HG02623 (cell line): ENCODE data around the gene MNT.
A peak's percentile ranks its signal among the peaks of the same experiment; 100 is the strongest.

Source experiments
- ATAC-seq: cut with Tn5 transposase; IDR thresholded peaks from one replicate; pipeline ENCODE4 v1.9.1; 2021; ENCODE audit warnings: moderate library complexity; ENCODE audit not compliant: unreplicated experiment

Gene MNT

DNA sequence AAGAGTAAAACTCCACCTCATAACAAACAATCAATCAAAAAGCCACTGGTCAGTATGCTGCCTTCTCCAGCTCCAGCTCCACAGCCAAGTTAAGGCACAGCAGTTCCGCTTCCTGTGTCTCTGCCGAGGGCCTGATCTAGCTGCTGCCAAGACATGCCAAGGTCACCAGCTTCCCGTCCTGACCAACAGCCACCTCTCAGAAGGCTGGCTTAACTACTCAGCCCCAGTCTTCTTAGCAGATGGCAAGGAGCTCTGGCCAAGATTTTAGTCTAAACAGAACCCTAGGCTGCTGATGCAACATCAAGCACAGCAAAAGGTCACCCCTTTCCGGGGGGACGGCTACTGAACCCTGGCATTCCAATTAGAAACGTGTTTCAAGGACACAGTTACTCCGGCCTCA is 17.7 kb upstream of the MNT start:
- no peak for ATAC-seq

DNA sequence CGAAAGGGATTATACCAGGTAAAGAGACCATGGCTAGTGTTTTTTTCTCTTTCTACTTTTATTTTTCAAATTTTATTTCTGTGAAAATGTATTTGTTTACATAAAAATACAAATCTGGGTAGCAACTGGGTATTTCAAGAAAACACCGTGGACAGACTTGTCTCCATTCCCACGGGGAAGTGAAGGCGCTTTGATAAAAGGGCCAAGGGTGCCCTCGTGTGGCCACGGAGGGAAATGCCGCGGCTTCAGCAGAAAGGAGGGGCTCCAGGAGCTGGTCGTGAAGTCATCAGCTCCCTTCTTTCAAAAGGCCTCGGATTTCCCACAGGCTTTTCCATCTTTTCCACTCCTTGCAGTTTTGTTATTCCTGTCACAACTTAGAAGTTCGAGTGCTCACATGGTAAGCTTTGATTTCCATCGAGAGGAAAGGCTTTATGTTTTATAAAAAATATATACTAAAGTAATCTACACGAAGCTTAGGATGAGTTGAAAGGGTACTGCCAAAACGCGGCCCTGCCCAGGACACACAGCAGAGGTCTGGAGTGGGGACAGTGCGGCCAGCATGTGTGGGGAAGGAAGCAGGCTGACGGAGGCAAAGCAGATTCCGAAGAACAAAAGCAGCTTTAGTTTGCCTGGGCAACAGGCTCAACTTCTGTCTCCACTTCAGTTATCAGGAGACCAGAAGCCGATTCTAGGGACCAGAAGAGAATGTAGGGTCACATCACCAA is 15.3 kb upstream of the MNT start:
- ATAC-seq, result no peak

GRCh38 chr17:2415081-2415480 is 14.2 kb upstream of the MNT start:
- ATAC-seq, result no peak

- no peak for ATAC-seq
These were observed 13.7 kb upstream of the MNT start for GRCh38 chr17:2414446-2415064.

- no peak for ATAC-seq
These were observed 11.7 kb upstream of the MNT start for GRCh38 chr17:2412561-2413021.

- no peak for ATAC-seq
These were observed 10.1 kb upstream of the MNT start for GRCh38 chr17:2410951-2411350.

GRCh38 chr17:2406903-2407790 is 6.3 kb upstream of the MNT start:
- no peak for ATAC-seq

- ATAC-seq, result no peak
These were observed 5.5 kb upstream of the MNT start for GRCh38 chr17:2406271-2406902.

DNA sequence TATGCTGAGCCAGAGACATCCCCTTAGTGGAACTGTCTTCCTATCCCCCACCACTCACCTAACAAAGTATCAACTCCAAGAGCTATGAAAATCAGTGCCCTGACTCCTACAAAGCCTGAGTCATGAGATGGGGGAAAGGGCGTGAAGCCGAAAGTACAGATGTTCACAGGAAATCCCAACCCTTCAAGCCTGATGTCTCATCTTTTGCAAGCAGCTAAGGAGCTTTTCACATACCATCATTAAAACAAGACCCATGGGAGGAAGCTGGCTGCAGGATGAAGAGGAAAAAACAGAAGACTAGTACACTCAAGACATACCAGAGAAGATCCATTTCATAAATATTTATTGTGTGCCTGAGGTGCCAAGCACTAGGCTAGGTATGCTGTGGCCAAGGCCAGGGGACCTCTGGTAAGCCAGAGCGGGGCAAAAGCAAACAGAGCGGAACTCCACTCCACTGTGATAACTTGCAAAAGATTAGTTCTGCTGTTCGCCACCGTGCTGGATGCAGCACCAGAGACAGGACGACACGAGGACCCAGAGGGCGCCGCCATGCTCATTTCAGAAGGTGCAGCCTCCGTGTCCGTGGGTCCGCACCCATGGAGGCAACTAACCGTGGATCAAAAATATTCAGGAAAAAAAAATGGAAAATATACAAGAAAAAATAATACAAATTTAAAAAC is 4.5 kb upstream of the MNT start:
- ATAC-seq, result no peak

DNA sequence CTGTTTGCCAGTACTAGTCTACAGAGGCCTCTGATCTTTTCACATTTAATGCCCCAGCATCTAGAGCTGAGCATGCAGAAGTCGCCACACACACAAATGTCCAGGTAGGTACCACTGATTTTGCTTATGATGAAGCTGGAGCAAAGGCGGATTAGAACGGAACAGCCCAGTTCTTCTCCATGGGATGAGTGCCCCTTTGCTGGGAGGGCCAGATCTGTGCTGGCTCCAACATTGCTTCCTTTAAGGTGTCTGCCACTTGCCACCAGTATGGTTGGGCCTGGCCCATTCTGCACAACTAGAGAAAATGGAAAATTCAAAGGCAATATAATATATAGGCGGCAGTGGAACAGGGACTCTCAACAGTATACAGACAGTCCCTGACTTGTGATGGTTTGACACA is 2.2 kb upstream of the MNT start:
- ATAC-seq, result no peak

DNA sequence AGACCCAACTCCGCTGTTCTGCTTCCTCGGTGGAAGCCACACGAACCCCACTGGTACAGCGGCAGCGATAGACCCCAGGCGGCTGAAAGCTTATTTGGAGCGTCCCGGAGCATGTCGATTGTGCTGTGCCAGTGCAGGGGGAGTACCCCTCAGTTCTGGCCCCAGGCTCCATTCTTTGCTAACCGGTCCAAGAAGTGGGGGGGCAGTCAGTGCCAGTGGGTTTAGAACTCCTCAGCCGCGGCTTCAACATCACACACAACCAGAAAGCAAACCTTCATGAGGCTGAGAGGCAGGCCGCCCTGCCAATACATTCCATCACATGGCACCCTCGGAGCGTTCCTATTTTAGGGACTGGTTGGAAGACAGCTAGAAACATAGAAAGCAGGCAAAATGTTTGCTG is 1.7 kb upstream of the MNT start:
- no peak for ATAC-seq

- ATAC-seq, result peak; percentile 46
These were observed 764 bp upstream of the MNT start for GRCh38 chr17:2401426-2402221.

DNA sequence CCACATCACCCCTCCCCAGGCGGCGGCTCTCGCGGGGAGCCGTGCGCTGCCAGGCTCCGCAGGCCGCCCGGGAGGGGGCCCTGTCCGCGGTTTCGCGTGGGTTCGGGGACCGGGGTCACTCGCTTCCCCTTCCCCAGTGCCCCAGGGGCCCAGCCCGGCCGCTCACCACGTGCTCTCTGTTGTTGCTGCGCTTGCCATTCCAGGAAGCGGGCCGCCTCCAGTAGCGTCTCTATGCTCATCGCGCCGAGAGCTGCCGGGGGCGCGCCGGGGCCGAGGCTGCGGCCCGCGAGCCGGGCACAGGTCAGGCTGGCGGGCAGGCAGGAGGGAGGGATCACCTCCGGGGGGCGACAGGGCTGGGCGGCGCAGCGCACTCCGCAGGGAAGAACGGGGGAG is 390 bp downstream of the MNT start:
- ATAC-seq, result no peak

DNA sequence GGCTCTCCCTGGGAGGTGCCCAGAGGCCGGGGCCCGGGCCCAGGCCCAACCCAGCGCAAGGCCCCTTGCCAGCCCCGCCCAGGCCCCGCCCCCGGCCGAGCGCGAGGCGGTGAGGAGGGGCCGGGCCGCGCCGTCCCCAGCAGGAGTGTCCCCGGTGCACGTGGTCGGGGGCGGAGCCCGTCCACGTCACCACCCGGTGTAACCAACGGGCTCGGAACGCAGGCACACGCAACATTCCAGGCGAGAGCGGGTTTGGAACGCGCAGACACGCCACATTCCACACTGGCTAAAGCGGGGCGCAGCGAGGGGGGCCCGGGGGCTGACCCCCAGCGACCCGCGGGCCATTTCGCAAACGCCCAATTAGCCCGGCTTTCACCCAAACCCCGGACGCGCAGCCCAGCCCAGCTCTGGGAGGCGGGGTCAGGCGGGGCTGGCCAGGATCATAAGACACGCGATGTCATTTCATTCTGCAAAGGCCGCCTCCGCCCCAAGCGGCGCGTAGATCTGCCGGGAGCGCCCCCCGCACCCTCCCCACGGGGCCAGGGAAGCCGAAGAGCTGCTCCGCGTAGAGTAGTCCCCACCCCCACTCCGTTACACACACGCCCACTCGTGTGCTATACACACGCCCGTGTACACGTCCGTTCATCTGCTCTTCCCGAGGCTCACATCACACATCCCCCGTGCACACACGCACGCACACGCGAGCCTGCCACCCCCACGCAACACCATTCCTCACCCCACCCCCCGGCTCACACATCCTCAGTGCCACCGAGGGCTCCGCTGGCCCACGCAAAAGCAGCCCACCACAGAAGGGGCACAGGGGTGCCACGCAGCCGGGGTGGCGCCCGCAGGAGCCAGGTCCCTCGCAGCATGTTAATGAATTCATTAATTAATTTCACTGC is 1.0 kb downstream of the MNT start:
- ATAC-seq, result peak; percentile 34

DNA sequence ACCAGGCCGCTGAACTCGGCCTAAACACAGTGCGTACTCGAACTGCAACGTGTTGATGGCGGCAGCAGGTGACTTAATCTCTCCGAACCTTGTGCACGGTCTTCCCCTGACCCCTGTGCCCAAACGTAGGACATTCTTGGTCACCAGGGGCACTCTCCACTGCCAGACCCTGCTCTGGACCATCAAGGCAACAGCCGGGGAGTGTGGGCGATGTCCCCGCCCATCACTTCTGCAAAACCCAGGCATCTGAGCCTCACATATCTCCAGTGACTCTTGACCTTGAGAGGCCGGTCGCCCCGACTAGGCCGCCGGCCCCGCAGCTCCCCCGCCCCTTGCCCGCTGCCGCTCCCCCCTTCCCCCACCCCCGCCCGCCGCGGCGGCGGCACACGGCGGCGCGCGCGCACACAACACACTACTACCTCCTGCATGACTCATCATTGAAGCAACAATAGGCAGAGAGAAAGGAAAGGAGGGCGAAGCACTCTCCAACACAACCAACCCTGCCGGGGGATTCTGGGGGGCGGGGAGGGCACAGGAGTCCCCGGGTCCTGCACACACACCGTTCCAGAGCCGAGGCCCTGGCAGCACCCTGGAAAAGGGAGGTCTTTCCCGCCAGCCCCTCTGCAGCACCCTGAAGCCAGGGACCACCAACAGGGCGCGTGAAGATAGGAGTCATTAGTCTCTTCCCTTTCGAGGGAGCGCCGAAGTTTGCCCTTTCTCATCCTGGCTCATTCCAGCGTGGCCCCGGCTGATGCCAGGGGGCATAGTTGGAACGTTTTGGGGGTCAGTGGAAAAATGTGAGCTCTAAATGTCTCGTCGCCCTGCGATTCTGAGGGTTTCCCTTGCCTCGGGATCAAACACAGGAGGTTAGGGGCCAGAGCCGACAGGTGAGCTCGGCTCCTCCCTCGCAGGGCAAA is 1.9 kb downstream of the MNT start:
- no peak for ATAC-seq

DNA sequence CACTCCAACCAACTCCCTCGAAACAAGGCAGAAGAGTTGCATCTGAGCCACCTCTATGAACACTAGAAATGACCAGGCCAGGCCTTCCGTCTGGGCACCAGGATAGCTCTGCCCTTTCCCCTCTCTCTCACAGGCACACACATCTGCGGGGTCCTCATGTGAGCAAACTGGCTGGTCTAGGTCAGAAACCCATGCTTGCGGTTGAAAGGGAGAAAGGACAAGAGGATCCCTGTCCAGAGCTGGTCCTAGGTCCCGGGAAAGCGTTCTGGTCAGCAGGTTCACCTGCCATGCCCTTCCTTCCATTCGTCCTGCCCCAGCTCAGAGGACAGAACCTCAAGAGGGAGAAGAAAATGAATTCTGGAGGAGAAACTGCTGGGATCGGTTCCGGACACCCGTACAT is 2.7 kb downstream of the MNT start:
- no peak for ATAC-seq

DNA sequence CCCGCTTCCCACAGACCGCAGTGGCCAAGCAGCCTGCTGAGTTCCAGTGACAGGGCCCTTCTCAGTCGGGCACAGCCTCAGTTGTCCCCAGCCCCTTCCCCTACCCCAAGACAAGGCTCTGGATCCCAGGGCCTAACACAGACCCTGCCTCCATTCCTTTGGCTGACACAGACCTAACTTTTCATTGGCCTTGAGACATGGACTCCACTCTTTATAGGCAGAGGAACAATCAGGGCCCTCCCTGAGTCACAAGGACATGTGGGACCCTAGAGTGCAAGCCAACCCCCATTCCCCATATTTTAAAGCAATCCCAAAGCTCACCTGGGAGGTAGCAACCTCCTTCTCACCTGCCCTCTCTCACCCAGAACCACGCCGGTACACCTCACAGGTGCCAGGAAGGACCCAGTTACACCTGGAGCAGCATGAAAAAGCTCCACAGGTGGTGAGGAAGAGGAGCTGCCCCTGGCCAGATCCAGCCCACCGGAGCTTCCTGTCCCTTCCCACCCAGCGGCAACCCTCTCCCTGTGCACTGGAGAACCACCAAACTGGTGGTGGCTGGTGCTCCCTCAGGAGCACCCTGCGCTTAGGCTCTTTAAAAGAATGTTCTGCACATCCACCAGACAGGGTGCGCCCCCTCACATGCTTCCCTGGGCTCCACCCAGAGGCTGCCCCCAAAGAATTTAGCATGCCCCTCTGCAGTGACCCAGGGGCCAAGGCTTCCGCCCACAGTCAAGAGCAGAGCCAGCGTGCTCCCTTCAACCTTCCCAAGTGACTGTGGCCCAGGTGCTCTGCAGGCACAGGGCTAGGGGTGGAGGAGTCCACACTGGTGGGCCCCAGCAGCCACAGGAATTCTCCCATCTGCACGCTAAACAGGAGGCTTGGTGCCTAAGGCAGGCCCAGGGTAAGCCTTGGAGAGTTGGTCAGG is 3.4 kb downstream of the MNT start:
- no peak for ATAC-seq
